ENCODE results near the gene SPEF1. TPM values are rescaled to one million over a fixed set of nuclear protein-coding genes. Genes with fewer than 3 reads are reported as not detected.

SPEF1 gene
- total RNA-seq, 3 donors from 2014 or later, result 0.19 TPM; not detected in 2

GRCh38 chr20:3821996-3822395 is 40.7 kb upstream of the SPEF1 start:
- DNase-seq, result peak in 1 of 3 donors; percentile 10
- intact Hi-C loops (cut with DNase I, micrococcal nuclease), result no loop called here
- Histone ChIP-seq H3K9me3 (no peaks in the 10 kb centered on the region), H3K4me1 (ENCODE audit: low read depth) (peaks cover 8% of the 10 kb centered on the region), H3K4me3 (no peak overlapping the region), H3K36me3 (ENCODE audit: low read depth) (no peaks in the 10 kb centered on the region)
- no peak for ATAC-seq
- TF ChIP-seq, protein P1, sequence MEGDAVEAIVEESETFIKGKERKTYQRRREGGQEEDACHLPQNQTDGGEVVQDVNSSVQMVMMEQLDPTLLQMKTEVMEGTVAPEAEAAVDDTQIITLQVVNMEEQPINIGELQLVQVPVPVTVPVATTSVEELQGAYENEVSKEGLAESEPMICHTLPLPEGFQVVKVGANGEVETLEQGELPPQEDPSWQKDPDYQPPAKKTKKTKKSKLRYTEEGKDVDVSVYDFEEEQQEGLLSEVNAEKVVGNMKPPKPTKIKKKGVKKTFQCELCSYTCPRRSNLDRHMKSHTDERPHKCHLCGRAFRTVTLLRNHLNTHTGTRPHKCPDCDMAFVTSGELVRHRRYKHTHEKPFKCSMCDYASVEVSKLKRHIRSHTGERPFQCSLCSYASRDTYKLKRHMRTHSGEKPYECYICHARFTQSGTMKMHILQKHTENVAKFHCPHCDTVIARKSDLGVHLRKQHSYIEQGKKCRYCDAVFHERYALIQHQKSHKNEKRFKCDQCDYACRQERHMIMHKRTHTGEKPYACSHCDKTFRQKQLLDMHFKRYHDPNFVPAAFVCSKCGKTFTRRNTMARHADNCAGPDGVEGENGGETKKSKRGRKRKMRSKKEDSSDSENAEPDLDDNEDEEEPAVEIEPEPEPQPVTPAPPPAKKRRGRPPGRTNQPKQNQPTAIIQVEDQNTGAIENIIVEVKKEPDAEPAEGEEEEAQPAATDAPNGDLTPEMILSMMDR (IDR thresholded peaks at IDR 0.05), result no peak

DNA sequence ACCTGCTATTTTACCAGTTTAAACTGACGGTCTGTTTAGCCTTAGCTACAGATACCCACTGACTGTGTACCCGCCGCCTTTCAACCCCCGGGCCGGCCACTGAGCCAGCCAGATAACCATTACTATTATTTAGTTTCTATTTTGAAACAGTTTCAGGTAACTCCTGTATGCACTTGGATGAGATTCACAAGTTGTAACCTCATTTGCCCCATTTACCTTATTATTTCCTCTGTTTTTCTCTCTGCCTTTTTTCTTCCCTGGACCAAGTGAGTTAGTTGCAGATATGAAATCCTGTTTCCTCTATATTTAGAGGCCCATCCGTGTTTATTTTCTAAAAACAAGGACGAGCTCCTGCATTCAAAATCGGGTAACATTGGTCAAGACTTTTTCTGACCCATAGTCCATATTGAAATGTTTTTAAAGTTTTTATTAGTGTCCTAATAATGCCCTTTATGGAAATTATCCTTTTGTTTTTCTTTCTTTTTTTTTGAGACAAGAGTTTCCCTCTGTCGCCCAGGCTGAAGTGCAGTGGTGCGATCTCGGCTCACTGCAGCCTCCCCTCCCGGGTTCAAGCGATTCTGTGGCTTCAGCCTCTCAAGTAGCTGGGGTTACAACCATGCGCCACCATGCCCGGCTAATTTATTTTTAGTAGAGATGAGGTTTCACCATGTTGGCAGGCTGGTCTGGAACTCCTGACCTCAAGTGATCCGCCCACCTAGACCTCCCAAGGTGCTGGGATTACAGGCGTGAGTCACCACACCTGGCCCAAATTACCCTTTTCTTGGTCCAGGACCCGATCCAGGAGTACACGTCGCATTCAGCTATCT is 39.9 kb upstream of the SPEF1 start:
- intact Hi-C loops (cut with DNase I, micrococcal nuclease), result no loop called here
- DNase-seq (peak in 1 of 3 donors; percentile 24), ATAC-seq (peak; percentile 5)
- Histone ChIP-seq H3K9me3 (no peaks in the 10 kb centered on the region), H3K4me1 (ENCODE audit: low read depth) (peaks cover 8% of the 10 kb centered on the region), H3K4me3 (peak overlapping the region; percentile 50), H3K36me3 (ENCODE audit: low read depth) (no peaks in the 10 kb centered on the region)
- TF ChIP-seq, protein P1 (IDR thresholded peaks at IDR 0.05), result no peak

DNA sequence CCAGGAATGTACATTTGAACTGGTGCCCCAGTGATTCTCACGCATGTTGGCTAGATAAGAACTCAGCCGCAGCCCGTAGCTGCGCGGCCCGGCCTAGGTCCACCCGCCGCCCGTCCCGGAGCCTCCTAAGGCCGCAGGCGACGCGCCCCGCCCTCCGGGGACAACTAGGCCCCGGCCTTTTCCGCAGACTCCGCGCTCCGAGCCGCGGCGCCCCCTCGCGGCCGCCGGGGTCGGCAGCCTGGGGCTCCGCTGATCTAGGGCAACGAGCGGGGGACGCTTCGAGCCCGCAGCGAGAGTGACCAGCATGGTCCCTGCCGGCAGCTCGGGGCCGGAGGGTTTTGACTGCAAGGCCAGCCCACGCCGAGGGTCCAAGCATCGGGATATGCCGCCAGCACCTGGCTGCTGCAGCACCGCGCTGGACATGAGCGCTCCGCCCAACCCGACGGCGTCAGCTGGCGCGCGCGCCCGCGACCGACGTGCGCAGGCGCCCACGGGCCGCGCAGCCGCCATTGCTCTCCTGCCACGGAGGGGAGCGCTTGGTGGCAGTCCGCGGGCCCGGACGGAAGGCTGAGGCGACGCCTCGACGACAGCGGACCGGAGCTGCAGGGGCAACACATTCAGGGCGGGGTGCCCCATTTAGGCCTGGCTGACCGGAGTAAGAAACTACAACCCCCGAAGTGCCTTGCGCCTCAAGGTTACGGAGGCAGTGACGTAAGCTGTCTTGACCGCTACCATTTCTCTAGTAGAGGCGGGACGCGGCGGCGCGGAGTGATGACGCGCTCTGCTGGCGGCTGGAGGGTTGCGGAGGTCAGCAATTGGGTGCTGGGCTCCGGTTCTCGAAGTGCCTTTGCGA is 39.0 kb upstream of the SPEF1 start, which contains the start of gene AP5S1:
Gene AP5S1 (plus strand): TSS at position 500 of the 853 bp plus-strand sequence. CDS start 1,571 bp downstream, outside the sequence.
- Histone ChIP-seq H3K4me1 (ENCODE audit: low read depth) (peaks cover 8% of the 10 kb centered on the region), H3K36me3 (ENCODE audit: low read depth) (no peaks in the 10 kb centered on the region), H3K9me3 (no peaks in the 10 kb centered on the region), H3K4me3 (peak within 1 kb of the TSS; percentile 50)
- TF ChIP-seq, protein P1 (IDR thresholded peaks at IDR 0.05), result peak; percentile 97
- ATAC-seq, result peak; percentile 90
- DNase-seq, result peak; percentile 98 to 99 (median 98)
- intact Hi-C loops (cut with DNase I, micrococcal nuclease), result no loop called here

GRCh38 chr20:3819411-3820047 is 38.3 kb upstream of the SPEF1 start:
- intact Hi-C loops (cut with DNase I, micrococcal nuclease), result no loop called here
- ATAC-seq (no peak), DNase-seq (peak in 2 of 3 donors; percentile 43 to 75)
- TF ChIP-seq, protein P1 (IDR thresholded peaks at IDR 0.05), result no peak
- H3K9me3 ChIP-seq, result no peaks in the 10 kb centered on the region
- H3K36me3 ChIP-seq (ENCODE audit: low read depth), result no peaks in the 10 kb centered on the region
- peak overlapping the region; percentile 50 for H3K4me3 ChIP-seq
- H3K4me1 ChIP-seq (ENCODE audit: low read depth), result peaks cover 8% of the 10 kb centered on the region
